GM21737 (cell line): ENCODE data around the gene PHF23.

Experiments used
- ATAC-seq: cut with Tn5 transposase; IDR thresholded peaks from one replicate; pipeline ENCODE4 v1.9.1; 2021; ENCODE audit warnings: mild to moderate bottlenecking, moderate library complexity; ENCODE audit not compliant: unreplicated experiment

Gene PHF23

DNA sequence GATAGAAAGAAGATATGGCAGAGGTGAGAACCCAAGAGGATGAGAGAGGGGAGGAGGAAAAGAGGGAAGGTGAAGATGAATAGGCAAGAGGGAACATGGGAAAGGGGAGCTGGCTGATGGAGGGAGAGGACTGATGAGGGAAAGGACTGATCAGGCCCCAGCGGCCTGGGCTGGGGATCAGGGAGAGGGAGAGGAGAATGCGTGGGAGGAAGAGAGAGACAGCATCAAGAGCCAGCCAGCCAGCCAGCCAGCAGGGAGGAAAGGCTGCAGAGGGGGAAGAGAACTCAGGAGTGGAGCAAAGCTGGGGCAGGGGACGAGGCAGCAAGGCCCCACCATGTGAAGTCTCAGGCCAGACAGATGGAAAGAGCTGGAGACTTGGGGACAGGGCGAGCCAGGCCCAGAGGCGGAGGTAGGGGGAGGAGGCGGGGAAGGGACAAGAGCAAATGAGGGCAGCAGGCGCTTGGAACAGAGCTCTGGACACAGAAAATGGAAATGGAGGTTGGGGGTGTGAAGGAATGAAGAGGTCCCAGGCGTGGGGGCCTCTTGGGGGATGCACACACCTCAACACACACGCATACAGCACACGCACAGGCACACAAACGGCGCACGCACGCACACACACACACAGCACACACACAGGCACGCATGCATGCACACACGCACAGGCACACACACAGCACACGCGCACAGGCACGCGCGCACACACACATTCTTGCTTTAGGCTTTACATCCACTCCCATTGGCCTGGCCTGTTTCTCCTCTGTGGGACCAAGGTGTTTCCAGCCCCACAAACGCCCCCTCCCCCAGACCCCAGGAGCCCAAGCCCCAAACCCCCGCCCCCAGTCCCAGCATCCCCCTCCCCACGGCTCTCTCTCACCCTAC is 31.9 kb downstream of the PHF23 start:
- ATAC-seq, result no peak

DNA sequence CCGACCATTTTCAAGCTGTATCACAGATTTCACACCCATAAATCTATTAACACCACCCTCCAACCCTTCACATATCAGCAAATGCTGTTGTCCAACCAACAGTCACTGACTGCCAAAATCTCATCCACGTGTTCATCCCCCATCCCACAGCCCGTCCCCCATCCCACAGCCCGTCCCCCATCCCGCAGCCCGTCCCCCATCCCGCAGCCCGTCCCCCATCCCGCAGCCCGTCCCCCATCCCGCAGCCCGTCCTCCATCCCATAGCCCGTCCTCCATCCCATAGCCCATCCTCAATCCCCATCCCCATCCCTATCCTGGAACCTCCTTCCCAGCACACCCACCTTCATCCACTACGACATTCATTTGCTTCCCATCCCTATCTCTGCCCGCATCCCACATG is 33.7 kb downstream of the PHF23 start:
- ATAC-seq, result no peak

- peak; percentile 76 for ATAC-seq
These were observed 34.3 kb downstream of the PHF23 start for GRCh38 chr17:7204828-7205461.

DNA sequence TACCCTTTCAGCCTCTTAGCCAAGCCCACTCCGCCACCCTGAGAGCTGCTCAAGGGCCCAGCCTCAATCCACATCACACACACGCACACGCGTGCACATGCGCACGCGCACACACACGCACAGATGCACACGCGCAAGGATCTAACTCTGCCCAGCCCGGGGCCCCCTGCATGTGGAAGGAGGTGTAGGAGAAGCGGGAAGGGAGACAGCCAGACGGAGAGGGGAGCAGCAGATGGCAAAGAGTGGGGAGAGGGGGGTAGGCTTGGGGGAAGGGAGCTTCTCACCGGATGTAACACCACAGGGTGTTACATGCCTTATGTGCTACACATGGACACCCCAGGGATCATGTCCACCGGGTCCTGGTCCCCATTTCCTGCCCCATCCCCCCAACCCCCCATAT is 34.9 kb downstream of the PHF23 start:
- ATAC-seq, result no peak

DNA sequence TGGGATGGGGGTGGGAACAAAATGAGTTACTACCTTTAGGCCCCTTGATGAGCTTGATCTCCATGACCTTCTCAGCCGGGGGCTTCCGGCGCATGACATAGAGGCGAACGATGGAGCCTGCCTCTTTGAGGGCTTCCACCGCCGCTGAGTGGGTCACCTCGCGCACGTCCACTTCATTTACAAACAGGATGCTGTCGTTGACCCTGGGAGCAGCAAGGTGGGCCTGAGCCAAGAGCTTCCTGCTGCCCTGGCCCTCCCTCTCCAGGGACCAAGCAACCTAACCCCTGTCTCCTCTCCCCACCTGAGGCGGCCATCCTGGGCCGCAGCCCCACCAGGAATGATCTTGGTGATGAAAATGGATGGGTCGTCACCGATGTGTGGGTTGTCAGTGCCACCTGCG is 35.9 kb downstream of the PHF23 start:
- no peak for ATAC-seq

- ATAC-seq, result no peak
These were observed 42.4 kb downstream of the PHF23 start for GRCh38 chr17:7196651-7197401.

DNA sequence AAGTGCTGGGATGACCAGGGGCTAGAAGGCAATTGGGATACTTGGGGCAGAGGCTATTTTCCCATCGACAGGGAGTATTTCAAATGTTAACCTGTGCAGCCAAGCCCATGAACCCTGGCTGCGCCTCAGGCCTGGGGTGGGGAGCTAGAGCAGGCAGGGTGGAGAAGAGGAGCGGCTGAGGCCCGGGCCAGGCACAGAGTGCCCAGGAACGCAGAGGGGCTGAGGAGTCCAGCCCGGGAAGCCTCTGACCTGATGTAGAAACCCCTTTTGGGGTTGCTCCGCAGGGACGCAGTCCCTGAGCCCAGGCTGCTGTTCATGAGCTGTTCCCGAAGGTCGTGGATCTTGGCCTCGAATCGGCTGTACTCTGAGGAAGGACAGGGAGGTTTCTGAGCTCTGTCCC is 43.3 kb downstream of the PHF23 start:
- ATAC-seq, result no peak

- no peak for ATAC-seq
These were observed 46.9 kb downstream of the PHF23 start for GRCh38 chr17:7192271-7192937.

DNA sequence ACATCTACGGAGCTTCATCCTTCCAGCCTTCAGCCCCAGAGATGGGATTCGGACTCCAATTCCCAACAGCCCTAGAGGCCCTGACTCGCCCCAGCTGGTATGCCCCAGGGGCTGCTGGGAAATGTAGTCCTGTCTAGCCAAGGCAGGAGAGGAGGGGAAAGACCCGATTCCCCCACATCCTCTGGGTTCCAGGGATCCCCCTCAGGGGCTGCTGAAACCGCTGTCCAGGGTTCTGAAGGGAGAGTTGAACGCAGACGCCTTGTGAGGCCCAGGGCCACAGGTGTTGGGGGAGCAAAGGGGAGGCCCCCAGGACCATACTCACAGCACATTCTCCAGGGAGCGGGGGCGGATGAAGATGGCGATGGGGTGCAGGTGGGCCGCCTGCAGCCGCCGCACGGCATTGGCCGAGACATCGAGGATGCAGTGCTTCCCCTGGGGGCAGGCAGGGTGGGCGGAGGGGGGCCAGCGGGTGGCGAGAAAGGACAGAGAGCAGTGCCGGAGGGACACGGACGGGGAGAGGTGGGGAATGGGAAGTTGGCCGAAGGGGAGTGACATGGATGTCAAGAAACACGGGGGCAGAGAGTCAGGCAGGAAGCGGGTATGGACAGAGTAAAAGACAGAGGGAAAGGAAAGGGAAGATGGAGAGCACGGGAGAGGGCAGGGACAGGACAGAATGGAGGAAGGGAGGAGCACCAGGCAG is 47.5 kb downstream of the PHF23 start:
- ATAC-seq, result no peak

DNA sequence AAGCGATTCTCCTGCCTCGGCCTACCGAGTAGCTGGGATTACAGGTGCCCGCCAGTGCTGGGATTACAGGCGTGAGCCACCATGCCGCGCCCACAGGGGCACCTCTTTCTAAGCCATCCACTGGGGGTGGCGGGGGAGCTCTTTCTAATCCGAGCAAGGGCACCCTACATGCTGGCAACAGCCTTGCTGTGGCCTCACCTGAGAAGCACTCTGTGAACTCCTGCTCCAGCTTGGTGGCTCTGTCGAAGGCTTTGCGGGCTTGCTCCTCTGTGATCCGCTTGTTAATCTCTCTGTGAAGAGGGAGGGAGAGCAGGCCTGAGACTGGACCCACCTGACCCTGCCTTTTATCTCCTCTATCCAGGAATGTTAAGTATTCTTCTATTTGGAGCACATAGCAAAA is 48.2 kb downstream of the PHF23 start:
- ATAC-seq, result no peak

DNA sequence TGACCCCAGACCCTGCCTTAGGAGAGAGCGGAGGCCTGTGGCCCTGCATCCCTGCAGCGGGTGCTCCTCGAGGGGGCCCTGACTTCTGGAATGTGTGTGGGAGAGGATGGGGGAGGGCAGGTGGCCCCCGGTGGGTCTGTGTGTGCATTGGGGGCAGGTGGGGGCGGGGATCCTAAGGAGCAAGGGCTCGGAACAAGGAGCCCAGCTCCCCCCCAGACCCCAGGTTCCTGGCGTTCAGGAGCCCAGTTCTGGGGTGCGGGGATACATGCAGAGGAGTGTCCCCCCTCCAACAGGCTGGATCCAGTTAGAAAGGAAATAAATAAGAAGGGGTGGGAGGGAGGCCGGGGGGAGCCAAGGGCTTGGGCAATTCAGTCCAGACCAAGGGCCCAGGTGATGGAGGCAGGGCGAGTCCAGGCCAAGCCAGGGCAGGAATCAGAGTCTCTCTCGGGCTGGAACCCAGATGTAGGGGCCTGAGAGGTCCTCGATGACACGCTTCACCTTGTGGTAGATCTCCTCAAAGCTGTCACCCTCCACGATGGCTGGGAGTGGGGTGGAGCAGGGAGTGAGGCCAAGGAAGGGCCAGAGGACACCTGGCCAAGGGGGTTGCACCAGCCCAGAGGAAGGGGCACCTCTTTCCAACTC is 48.9 kb downstream of the PHF23 start:
- ATAC-seq, result no peak

DNA sequence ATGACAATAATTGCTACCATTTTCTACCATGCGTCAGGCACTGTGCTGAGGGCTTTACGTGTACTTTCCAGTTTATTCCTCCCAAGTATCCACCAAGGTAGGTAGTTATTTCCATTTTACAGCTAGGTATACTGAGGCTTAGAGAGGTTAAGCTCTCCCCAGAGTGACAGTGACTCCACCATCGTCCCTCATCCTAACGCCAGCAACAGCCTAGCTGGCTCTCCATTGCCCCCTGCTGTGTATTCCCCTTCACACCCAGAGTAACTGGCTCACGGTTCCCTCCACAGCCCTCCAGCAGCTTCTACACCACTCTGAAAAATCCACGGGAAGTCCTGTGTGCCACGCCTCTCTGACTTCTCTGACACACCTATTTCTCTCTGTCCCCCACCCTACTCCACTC is 53.0 kb downstream of the PHF23 start:
- no peak for ATAC-seq
